NCI-H187 (cell line): ENCODE results near the gene AIF1L.

Experiments
- DNase-seq, 2 experiments: peaks; one replicate each; lab custom pipeline; 2025; lab: John Stamatoyannopoulos, UW

The AIF1L gene

GRCh38 chr9:131096269-131097125 lies at the start of gene AIF1L:
TSS of gene AIF1L (plus strand) at chr9:131096531. CDS start at chr9:131096630, 99 bp downstream.
- peak in 1 of 2 experiments; percentile 41 for DNase-seq

GRCh38 chr9:131046581-131047202 lies 49.6 kb upstream of the AIF1L start:
- no peak for DNase-seq

DNA sequence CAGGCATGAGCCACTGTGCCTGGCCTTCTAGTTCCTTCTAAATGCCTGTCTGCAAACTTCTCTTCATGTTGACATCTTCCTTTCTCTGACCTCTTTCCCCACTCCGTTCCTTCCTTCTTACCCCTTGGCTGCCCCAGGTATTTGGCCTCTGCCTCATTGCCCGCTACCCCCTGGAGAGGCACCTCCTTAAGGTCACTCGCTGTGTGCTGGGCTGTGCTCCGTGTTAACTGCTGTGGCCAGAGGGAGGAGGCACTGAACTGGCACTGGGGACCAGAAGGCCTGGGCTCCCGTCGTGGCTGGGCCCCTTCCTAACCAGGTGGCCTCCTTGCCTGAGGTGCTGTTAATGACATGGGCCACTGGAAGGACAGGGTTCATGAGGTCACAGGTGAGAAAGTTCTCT lies 48.0 kb upstream of the AIF1L start:
- DNase-seq, result no peak

GRCh38 chr9:131048820-131049219 lies 47.5 kb upstream of the AIF1L start:
- DNase-seq, result no peak

DNA sequence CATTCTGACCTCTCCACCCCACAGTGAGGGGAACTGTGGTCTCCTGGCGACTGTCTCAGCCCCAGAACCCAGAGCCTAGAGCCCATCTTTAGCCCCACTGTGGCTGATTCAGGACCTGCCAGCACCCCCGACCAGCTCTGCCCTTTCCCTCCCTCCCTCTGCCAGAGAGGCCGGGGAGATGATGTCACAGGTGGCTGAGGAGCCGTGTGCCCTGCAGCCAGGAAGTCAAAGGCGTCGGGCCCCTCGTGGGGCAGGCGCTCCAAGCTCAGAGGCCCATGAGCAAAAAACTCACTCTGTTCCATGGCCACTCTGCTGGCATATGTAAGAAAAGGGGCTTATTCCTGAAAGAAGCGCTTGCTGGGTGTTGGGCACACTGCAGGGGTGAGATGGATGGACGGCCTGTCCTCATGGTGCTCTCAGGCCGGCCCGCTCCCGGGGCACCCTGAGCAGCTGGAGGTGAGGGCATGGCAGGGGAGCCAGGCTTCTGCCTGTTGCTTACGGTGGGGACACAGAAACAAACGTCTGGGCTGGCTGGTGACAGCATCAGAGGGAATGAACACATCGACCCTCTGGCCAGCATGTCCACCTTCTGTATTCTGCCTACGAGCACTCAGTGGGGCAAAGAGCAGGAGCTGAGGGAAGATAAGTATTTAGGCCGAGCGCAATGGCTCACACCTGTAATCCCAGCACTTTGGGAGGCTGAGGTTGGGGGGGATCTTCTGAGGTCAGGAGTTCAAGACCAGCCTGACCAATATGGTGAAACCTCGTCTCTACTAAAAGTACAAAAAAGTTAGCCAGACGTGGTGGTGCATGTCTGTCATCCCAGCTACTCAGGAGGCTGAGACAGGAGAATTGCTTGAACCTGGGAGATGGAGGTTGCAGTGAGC lies 46.3 kb upstream of the AIF1L start:
- no peak for DNase-seq

DNA sequence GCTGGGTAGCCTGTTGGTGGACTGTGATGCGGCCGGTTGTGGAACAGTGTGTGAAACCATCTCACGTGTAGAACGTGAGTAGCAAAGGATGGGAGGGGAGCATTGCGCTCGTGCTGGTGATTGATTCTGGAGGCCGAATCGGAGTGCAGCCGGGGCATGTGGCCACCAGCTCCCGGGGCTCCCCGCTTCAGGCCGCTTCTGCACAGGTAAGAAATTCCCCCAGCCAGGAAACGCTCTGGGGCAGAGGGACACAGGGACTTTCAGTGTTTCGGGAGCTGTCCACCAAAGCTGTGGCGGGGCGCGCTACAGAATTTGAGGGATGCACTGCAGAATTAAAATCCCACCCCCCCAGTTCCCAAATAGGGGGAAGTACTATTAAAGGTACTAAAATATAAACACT lies 45.5 kb upstream of the AIF1L start:
- no peak for DNase-seq

DNA sequence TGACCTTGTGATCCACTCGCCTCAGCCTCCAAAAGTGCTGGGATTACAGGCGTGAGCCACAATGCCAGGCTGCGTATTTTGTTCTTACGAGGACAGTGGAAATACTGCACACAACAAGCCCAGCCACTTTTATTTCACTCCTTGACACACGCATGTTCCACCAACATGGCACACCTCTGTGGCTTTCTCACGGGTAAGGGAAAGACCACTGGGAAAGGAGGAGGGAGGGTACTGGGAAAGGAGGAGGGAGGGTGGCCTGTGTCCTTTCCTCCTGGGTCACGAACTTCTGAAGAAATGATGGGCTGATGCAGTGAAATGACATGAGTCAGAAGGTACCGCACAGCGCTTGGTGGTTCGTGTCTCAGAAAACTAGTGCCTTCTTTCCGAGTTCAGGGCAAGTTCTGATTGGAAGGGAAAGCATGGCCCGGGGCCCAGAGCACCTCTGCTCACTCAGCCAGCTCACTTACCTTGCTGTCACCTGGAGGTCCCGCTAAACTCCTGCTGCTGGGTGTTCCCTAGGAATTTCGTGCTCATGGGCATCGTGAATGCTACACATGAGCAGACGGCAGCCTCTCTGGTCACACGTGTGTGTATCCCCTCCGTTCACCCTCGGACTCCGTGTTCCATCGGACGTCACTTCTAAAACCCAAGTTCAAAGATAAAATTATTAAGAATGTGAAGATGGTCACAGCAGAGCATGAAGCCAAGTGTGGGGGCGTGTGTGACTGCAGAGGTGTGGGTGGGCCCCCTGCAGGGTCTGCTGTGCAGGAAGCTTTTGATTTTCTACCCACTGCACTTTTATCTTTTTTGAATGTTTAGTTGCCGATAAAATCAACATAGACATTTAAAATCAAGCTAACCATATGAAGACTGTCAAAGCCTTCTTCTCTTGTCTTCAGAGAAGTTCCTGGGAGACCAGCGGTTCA lies 44.5 kb upstream of the AIF1L start:
- DNase-seq, result no peak

GRCh38 chr9:131053896-131054295 lies 42.4 kb upstream of the AIF1L start:
- no peak for DNase-seq

DNA sequence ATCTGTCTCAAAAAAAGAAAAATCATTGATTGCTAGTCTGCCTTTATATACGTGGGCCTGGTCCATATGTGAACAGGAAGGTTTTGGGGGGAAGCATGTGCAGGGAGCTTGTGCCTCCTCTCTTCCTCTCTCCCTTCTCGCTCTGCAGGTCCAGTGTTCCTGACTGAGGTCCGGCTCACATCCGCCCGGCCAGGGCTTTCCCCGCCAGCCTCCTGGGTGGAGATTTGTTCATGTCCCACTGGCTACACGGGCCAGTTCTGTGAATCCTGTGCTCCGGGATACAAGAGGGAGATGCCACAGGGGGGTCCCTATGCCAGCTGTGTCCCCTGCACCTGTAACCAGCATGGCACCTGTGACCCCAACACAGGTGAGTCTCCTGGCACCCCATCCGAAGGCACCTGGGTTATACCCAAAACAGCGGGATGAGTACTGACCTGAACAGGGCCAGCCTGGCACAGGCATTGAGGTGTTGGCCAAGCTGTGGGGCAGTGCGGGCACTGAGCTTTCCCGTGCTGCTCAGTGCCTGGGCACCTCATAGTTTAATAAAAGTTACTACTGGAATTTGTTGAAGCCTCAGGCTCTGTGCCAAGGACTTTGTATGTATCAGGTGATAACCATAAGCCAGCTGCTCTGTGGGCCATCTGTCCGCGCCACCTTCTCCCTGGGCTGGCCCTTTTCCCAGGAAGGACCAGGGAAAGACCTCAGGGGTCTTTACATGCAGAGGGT lies 39.4 kb upstream of the AIF1L start:
- DNase-seq, result no peak

DNA sequence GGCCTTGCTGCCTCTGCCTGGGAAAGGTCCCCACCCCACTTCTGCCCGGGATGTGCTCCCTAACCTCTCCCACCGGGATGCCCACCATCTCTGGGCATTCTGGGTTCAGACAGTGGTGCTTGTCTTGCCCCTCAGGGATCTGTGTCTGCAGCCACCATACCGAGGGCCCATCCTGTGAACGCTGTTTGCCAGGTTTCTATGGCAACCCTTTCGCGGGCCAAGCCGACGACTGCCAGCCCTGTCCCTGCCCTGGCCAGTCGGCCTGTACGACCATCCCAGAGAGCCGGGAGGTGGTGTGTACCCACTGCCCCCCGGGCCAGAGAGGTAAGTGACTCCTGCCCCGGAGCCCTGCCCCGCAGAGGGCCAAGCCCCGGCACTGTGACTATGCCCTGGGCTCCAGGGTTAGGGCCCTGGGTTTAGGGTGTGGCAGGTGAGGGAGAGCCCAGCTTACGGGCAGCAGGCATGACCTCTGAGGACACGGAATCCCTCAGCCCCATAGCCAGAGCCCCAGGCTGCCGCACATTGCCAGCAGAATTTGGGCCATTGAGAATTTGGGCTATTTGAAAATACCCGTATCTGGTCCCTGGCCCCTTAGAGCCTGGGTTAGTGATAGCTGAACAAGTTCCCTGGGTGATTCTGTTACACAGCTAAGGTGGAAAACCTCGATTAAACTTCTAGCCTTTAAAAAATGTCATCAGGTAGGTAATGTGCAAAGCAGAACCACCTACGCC lies 35.3 kb upstream of the AIF1L start:
- no peak for DNase-seq

GRCh38 chr9:131062969-131063368 lies 33.4 kb upstream of the AIF1L start:
- no peak for DNase-seq

GRCh38 chr9:131065599-131065998 lies 30.7 kb upstream of the AIF1L start:
- no peak for DNase-seq

DNA sequence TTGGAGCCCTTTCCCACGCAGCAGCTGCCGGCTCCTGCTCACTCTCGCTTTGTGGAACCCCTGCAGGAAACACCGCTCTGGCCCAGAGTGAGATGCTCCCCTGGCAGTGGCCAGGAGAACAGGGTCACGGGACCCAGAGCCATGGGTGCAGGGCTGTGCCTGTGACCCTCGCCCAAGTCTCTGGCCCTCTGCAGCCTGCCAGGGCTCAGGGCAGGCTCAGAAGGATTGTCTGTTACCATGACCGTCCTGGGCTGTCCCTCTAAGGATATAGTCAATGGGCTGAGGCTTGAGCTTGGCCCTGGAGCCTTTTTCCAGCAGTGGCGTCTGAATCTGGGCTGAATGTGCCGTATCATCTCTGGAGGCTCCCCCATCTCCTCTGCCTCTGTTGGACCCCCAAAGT lies 28.7 kb upstream of the AIF1L start:
- DNase-seq, result no peak

DNA sequence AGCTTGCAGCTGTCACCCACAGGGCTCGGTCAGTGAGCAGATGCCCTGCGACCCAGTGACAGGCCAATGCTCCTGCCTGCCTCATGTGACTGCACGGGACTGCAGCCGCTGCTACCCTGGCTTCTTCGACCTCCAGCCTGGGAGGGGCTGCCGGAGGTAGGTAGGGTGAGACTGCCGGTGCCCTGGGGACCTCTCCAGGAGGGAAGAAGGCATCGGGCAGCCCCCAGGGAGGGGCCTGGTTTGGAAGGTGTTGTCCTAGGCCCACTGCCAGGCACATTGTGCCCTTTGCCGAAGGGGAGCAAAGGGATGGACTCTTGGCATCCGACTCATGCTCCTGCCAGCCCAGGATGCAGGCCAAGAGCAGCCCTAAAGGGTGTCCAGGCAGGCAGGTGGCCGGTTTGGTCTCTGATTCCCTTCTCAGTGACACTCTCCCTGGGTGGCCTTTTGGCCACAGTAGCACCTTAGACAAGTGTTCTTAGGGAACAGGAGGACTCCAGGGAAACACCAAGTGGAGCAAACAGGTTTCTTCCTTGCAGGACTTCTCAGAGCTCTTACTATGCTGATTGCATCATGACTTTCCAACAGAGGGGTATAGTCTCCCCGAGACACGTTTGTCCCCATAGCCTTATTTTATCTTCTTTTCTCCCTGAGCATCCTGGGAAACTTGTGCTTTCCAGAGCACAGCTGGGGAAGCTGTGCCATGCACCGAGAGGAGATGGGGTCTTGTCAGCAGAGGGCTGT lies 28.1 kb upstream of the AIF1L start:
- DNase-seq, result no peak

- DNase-seq, result no peak
These were observed 26.6 kb upstream of the AIF1L start for GRCh38 chr9:131069699-131070098.

DNA sequence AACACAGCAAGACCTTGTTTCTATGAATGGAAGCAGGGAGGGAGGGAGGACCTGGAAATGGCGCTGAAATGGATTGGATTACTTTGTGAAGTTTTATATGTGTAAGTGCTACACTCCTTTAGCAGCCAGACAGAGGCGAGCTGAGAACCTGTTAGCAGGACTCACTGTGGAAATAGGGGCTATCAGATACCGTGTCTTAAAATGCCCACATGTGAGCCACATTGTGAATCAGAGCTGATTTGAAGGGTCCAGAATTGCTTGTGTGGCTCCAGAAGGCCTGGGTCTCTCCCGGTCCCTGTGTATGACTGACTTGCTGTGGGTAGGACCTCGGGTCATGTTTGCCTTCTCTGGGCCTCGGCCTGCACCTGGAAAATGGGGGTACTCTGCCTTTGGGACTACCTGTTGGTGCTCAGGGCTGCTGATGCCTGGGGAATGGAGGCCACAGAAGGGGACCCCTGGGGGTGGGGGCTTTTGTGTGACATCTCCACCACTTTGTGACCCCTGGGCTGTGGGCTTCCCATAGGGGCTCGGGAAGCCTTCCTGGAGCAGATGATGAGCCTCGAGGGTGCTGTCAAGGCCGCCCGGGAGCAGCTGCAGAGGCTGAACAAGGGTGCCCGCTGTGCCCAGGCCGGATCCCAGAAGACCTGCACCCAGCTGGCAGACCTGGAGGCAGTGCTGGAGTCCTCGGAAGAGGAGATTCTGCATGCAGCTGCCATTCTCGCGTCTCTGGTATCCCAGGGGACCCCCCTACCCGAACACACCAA lies 24.0 kb upstream of the AIF1L start:
- no peak for DNase-seq

- DNase-seq, result no peak
These were observed 23.5 kb upstream of the AIF1L start for GRCh38 chr9:131072871-131073237.

GRCh38 chr9:131076347-131077195 lies 19.8 kb upstream of the AIF1L start:
- no peak for DNase-seq
